GM19455 (cell line): ENCODE data around the gene PDE4D.
"Not testable (repeated sequence)": the region's sequence is repeated elsewhere in the genome, so short reads cannot be mapped to it uniquely, and the experiment has no call there.

ENCODE experiments used
- ATAC-seq: cut with Tn5 transposase; IDR thresholded peaks from one replicate; pipeline ENCODE4 v1.9.1; 2021; ENCODE audit not compliant: unreplicated experiment

The PDE4D gene

DNA sequence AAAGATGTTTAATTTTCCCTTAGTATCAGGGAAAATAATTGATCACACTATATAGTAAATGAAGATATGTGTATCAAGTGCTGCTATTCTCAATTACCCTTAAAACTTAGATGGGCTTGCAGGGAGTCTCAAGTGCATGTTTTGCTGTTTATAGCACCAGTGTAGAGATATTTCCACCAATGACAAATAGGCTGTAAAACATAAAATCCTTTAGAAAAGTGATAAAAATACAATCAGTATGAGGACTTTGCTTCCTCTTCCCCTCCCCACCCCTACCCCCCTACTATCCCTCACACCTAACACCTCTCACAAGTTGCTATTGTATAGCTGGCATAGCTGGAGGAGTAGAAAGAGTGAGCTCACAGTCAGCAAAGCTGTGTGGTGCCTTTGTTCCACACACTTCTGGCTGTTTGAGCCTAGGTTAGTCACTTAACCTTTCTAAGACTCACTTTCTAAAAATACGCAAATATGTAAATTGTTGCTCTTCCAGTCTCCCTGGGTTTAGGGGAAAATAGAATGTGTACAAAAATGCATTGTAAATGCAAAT is 93.1 kb downstream of the PDE4D start:
- ATAC-seq, result peak; percentile 6

DNA sequence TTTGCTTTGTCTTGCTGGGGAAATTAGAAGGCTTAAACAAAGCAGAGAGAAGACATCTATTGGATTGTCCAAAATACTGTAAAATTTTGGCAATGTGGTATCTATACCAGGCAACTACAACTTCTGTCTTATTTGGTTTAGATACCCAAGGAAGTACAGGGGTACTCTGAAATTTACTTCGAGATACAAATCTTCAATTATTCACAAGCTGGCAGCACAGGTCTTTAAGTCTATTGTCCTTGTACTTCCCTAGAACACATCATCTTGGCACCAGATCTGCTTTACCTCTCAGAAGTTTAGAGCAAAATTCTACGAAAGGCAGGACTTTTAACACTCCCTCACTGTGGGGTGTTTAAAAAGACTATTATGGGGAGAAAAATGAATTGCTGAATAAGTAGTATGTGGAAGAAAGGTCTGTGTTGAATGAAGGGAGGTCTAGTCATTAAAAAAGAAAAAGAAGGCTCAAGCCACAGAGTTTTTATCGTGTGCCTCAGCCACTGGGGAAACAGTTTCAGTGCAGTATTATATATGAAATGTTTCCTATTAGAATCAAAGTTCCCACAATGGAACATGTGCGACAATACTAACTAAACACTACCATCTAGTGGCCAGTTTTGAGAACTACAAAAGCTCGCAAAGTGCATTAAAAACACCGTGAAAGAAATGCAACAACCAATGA is 93.7 kb downstream of the PDE4D start:
- peak; percentile 58 for ATAC-seq

DNA sequence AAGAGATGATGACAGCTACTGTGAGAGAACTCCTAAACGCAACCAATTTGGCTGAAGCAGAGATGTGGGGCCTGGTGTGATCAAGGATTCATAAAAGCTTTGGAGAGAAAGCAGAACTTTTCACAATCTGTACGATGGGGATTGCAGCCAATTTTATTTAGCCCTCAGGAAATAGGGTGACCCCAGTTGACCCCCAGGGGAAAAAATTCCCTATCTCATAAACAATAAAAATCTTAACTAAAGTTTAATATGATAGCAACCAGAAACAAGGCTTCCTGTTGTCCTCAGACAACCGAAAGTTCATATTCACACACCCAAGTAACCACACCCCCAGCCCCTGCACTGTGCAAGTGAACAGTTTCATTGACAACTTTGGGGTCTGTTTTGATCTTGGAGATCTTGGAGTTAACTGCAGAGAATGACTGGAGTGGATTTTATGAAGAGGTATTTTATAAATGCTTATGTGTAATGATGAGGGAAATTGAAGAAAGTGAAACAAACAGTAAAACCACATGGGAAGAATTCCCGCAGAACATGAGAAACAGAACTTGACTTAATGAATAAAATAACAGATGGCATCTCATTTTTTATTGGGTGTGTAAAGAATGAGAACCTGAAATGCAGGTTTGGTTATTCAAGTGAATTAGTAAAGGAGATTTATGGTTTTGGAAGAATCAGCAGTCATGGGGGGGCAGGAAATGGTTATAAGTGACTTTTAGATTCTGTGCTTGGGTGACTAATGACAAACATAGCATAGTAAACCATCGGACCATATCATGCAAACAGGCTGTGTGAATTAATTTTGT is 94.5 kb downstream of the PDE4D start:
- peak; percentile 68 for ATAC-seq

DNA sequence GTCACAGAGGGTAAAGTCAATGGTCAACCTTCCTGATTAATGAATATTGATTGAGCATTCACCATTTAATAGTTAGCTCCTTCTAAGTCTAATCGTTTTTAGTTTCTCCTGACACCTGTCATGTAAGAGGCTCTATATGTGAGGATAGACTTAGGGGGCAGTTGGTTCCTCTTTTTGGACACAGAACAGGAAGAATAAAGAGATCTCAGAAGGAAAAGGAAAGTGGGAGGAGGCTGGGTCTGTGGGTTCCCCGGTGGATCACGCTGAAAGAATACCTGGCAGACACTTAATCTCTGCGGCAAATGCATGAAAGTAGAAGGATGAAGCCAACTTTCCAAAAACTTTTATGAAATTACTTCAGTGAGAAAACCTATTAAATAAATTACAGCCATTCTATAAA is 98.4 kb downstream of the PDE4D start:
- no peak for ATAC-seq

DNA sequence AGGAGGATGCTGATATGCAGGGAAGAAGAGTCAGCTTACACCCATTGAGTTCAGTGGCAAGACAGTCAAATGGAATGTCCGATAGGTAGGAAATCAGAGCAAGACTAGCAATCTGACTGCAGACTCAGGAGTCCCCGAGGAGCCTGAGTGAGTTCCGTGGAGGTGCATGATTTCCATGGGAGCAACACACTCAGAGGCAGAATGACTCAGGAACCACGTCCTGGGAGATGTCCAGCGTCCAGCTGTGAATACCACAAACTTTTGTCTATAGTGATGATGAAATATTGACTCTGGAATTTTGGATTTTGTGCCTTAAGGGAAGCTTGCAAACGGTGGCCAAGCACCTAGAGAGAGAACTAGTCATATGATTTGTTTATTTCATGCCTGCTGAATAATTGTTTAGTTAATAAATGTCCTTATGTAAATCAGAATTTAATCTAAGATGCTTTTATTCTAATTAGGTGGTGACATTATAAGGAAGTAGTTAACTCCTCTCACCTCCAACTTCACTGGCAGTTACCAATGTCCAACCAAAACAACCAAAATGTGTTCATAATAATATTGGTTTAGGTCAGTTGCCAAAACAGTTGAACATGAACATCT is 100.4 kb downstream of the PDE4D start:
- no peak for ATAC-seq

DNA sequence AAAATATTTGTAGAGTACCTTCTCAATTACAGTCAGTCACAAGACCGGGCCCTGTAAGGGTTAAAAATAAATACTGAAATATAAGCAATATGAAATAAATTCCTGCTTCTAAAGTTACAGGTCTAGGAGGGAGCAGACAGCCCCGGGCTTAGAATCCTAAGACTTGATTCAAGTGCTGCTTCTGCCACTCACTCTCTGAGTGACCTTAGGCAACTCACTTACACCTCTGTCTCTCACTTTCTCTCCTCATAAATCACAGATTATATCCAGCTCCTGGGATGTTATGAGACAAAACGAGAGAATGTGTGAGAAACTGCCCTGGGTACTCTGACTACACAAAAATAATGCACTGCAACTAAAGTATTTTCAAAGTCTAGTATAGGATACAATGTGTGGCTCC is 101.9 kb downstream of the PDE4D start:
- no peak for ATAC-seq

DNA sequence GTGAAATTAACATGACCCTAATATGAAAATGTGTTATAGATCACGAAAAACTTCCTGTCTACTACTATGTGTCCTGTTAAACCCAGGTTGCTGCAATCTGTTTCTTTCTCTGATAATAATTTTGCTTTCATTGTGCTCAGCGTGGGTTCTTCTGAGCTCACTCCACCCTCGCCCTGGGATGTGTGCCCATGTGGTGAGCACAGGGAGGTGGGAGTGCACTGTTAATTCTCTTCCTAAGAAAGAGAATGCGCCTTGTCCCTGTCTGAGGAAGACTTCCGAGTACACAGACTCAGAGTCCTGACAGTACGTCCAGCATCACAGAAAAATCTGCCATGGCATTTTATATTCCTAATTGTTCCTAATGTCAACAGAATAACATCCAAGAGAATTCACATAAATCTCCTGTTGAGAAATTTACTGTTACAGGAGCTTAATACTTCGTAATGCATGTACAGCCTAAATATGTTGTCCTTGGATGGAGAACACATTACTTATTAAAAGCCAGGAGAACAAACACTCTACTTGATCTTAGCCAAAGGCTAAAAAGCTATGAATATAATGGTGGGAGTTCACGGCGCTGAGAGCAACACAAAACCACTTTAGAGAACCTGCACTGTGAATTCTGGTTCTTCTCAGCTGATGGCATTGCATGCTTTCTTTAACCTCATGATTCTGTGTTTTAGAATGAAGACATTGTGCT is 102.6 kb downstream of the PDE4D start:
- ATAC-seq, result peak; percentile 27

DNA sequence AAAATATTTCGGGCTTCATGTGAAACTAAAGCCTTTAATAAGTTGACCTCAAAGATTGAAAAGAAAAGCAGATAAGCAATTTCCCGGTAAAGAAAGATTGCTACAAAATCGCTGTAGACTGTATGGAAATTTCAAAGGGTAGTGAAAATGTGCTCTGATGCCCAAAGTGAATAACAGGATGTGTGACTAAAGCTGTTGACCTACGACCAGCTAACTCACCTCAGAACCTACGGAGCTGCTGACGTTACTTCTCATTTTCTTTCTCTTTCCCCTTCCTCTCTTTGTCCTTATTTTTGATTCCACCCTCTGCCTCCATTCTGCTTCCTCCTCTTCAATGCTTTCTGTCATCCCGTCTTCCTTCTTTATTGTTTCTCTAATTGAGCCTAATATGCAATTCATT is 103.2 kb downstream of the PDE4D start:
- peak; percentile 69 for ATAC-seq

DNA sequence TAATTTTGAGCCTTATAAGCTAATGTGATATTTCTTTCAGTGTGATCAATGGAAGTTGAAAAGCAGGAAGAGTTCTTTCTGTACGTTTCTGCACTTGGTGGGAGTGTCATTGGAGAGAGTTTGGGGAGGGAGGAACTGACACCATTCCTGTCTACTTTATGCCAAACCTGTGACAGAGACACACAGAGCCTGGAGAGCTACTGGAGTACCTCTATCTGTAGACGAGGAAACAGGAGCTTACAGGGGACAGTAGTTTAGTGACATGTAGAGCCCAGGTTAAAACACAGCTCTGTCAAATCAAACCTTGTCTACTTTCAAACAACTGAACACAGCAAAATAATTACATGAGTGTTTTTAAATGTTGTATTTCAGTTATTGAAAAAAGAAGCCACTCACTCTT is 103.6 kb downstream of the PDE4D start:
- no peak for ATAC-seq

DNA sequence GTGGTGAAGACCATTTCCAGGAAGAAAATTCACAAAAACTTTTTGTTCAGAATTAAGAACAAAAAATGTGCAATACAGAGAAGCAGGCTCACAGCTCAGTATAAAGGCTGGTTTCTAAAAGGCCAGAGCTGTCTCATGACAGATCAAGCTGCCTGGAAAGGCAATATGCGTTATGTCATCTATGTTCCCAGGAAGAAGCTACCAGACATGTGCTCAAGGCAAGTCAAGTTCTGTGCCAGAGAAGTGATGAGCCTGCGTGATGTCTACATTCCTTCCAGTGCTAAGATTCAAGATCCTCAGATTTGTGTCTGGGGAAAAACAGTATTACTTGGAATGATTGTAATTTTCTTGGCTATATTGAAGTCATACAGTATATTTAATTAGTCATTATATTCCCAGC is 104.3 kb downstream of the PDE4D start:
- no peak for ATAC-seq

DNA sequence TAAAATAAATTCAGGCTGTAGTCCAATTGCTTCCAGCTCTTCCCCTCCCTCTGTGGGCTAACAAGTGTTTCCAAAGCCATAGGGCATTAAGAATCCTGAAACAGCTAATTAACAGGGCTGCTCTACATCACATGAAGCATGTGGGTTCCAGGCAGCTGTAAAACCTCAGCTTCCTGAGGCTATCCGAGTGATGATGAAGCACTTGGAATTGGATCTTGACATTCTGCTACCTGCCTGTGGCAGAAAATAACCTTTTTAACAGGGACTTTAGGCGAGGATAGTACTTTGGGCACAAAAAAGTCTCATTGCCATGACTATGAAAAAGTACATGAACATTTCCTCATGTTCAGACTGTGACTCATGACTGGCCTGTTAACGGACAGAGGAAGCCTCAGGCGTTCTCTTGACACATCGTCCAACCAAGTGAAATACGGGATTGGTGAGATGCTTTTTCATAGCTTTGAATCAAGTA is 107.2 kb downstream of the PDE4D start:
- ATAC-seq, result no peak

DNA sequence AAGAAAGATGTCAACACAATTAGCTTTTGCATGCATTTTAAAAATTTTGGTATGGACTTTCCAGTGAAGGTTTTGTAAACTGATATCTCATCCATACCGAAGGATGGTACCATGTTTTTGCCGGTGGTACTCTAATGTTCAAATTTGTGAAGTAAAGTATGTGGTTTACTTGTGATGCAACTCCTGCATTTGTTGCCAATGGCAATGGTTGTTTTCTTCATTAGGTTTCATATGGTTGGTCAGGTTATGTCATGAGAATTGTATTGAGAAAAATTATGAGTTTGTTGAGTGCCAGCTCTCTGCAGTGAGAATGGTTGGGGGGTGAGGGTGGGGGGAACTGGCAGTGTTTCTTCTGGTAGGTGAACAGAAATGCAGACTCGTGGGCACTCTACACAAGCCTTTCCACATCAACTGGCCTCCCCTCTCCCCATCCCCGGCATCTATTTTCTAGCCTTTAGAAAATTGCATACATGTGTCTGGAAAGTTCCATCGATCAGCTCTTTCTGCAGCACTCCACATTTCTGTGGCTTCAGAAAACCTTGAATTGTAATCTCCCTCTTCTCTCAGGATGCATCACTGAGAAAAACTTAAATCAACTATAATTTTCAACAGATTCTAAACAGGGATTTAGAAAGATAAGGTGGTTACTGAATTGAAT is 107.7 kb downstream of the PDE4D start:
- ATAC-seq, result no peak

DNA sequence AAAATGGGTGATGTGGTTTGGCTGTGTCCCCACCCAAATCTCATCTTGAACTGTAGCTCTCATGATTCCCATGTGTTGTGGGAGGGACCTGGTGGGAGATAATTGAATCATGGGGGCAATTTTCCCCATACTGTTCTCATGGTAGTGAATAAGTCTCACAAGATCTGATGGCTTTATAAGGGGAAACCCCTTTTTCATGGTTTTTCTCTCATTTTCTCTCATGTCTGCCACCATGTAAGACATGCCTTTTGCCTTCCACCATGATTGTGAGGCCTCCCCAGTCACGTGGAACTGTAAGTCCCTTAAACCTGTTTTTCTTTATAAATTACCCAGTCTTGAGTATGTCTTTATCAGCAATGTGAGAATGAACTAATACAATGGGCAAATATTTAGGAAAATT is 108.8 kb downstream of the PDE4D start:
- ATAC-seq, result not testable (repeated sequence)

DNA sequence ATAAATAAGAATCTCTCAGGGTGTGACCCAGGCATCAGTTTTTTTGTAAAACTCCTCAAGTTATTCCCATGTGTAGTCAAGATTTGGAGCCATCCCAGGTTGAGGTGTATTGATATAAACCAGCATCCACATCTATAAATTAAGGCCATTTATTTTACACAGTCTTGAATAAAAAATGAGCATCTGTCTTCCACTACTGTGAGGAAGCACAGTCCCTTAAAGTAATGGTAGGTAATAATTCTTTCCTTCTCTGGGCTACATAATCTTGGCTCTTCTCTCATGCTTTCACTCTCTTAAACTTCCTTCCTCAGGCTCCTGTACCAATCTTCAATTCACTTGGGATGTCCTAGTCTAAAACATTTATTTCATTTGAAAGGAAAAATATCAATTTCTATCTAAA is 110.3 kb downstream of the PDE4D start:
- ATAC-seq, result no peak

DNA sequence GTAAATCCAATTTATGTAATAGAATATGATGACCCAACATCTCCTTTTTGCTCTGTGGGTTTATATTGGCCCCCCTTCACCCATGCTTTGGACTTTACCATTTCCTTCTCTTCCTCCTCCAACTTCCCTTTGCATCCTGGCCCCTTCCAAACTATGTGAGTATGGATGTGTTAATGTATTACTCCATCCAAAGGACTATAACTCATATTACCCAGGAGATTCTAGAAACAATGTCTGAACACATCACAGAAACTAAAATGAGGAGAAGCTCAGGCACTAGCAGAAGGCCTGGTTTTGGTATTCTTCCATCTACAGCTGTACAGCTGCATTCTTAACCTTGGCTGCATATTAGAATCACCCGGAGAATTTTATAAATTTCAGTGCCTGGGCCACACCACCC is 110.7 kb downstream of the PDE4D start:
- ATAC-seq, result no peak

DNA sequence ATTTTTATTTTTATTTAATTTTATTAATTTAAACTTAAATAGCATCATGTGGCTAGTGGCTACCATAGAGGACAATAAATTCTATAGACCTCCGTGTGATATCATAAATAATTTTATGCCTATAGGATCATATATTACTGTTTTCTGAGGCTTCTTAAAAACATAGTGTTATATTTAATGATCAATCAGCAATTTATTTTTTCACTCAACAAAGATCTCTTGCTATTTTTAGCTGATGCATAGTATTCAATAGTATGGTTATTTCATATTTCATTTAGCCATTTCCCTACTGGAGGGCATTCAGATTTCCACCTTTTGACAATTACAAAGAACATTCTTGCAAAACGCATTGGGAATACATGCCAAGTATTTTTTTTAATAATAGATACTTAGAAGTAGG is 114.1 kb downstream of the PDE4D start:
- ATAC-seq, result no peak

DNA sequence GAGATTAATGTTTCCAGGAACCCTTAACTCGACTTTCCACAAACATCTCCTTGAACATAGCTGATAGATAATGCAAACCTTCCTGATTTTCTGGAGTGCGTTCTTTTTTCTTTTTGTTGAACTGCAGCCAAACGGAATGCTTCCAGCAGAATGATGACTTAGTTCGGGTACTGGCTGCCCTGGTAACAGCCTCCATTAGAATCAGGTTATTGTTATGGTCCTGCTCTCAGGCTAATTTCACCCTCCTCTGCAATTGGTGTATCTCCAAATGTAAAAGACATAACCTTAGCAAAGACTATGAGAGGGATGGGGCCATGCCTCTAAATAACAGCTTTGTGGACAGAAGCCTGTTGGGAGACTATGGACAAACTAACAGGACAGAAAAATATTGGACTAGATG is 116.5 kb downstream of the PDE4D start:
- no peak for ATAC-seq

DNA sequence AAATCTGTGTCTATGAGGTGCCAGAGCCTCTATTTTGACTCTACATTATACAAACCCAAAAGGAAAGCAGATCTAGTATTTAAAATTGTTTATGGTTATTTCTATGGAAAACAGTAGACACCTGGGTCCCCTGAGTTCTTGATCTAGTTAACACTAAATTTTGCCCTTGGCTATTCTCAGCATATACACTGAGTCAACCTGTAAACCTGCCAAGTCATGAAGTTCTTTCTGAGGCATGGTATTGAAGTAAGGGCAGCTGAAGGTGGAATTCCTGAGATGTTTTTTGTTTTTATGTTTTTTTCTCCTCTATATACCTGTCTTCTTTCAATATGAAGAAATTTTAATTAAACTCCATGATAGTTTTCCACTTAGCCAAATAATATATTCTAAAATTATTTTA is 120.2 kb downstream of the PDE4D start:
- no peak for ATAC-seq

DNA sequence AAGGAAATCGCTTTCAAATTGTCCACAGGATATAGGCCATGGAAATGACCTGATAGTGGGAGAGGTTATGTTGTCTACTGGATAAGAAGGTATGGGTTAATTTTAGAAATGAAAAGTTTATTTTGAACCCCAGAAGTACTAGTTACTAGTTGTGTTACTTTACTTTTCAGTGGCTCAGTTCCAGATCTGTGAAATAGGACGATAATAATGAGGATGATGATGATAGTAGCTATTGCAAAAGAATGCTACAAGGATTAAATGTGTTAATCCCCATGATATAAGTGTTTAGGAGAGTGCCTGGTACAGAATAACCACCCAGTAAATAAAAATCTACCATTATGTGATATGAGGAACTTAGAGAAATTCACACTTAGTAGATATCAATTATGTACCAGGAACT is 120.8 kb downstream of the PDE4D start:
- ATAC-seq, result no peak

DNA sequence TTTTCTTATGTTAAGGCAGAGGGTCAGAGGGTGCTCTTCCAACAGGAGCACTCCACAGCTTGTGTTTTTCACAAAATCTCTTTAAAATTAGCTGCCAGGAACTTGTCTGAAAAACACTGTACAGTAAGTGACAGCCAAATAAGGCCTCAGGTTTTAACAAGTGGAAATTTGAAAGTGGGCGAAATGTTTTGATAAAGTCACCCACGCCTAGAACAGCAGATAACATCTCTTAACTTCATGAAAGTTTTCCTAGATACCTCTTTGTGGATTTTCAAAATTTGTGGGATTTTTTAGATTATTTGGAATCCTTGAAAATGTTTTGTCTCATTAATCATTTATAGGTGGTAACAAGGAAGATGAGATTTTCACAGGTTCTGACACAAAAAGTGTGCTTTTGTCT is 121.3 kb downstream of the PDE4D start:
- ATAC-seq, result no peak

DNA sequence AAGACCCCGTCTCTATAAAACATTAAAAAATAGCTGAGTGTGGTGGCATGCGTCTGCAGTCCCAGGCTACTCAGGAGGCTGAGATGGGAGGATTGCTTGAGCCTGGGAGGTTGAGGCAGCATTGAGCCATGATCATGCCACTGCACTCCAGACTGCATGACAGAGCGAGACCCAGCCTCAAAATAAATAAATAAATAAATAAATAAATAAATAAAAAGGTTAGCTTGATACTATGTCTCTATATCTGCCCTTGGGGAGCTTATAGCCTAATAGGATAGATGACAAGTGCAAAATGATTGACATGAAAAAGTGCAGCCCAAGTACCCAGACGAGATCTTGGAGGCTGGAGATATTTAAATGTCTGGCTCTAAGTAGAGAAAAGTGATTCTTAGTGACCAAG is 122.6 kb downstream of the PDE4D start:
- no peak for ATAC-seq
